Stimulated activated CD4-positive, alpha-beta T cell treated with anti-CD3 and anti-CD28 coated beads, Interleukin-12 subunit alpha, Interleukin-12 subunit beta, amount 100 ng/mL, for 4 hours (primary cell): ENCODE measurements around the gene LRRC41.
A peak's percentile ranks its signal among the peaks of the same experiment; 100 is the strongest.
"Not testable (repeated sequence)": the region's sequence is repeated elsewhere in the genome, so short reads cannot be mapped to it uniquely, and the experiment has no call there.

ENCODE experiments used
- DNase-seq: peaks from one replicate; pipeline ENCODE4 v3.0.0-alpha.2; 2020

The LRRC41 gene

GRCh38 chr1:46284597-46285564 is 18.5 kb downstream of the LRRC41 start:
- DNase-seq: no peak

GRCh38 chr1:46284058-46284457 is 19.4 kb downstream of the LRRC41 start:
- DNase-seq: no peak

GRCh38 chr1:46281021-46281420 is 22.4 kb downstream of the LRRC41 start:
- no peak for DNase-seq

- DNase-seq: no peak
Measured at GRCh38 chr1:46280092-46280491, 23.3 kb downstream of the LRRC41 start.

GRCh38 chr1:46278807-46279206 is 24.6 kb downstream of the LRRC41 start:
- DNase-seq: no peak

GRCh38 chr1:46277658-46278373 is 25.6 kb downstream of the LRRC41 start:
- DNase-seq: no peak

GRCh38 chr1:46275030-46275337 is 28.4 kb downstream of the LRRC41 start:
- no peak for DNase-seq

- no peak for DNase-seq
Measured at GRCh38 chr1:46274225-46275029, 29.0 kb downstream of the LRRC41 start.

GRCh38 chr1:46268578-46268977 is 34.8 kb downstream of the LRRC41 start:
- DNase-seq: no peak

- no peak for DNase-seq
Measured at GRCh38 chr1:46263146-46263545, 40.3 kb downstream of the LRRC41 start.

GRCh38 chr1:46262508-46262907 is 40.9 kb downstream of the LRRC41 start:
- DNase-seq: no peak

GRCh38 chr1:46256523-46256922 is 46.9 kb downstream of the LRRC41 start:
- no peak for DNase-seq

GRCh38 chr1:46254668-46255067 is 48.7 kb downstream of the LRRC41 start:
- no peak for DNase-seq

- no peak for DNase-seq
Measured at GRCh38 chr1:46248122-46248920, 55.1 kb downstream of the LRRC41 start.

- DNase-seq: peak; percentile 96
Measured at GRCh38 chr1:46247436-46248121, 55.8 kb downstream of the LRRC41 start, which contains the start of gene RAD54L. Gene RAD54L (plus strand): TSS chr1:46247763. CDS start chr1:46248406, 643 bp downstream.

- DNase-seq: peak; percentile 55
Measured at GRCh38 chr1:46246548-46247435, 56.6 kb downstream of the LRRC41 start.

- DNase-seq: not testable (repeated sequence)
Measured at GRCh38 chr1:46246136-46246535, 57.3 kb downstream of the LRRC41 start.

- no peak for DNase-seq
Measured at GRCh38 chr1:46244656-46245371, 58.6 kb downstream of the LRRC41 start.

GRCh38 chr1:46243831-46244230 is 59.6 kb downstream of the LRRC41 start:
- not testable (repeated sequence) for DNase-seq

GRCh38 chr1:46242918-46243317 is 60.5 kb downstream of the LRRC41 start:
- DNase-seq: no peak
